IPS DF 6.9 (cell line): ENCODE results near the gene IGF2R.
"Not testable (repeated sequence)": the region's sequence is repeated elsewhere in the genome, so short reads cannot be mapped to it uniquely, and the experiment has no call there.

Source experiments
- DNase-seq: peaks from one replicate; pipeline ENCODE4 v3.0.0-alpha.2; 2013; ENCODE audit warnings: low read depth, low spot score
- H3K27ac ChIP-seq: one replicate; pipeline ENCODE4 v1.5.1; 2013; ENCODE audit warnings: low read length, control low read depth
- H3K27me3 ChIP-seq: 2 replicates; pipeline ENCODE4 v1.6.1; 2013; ENCODE audit warnings: mild to moderate bottlenecking, low read length; ENCODE audit not compliant: control insufficient read depth, insufficient read depth
- H3K36me3 ChIP-seq: 2 replicates; pipeline ENCODE4 v1.6.1; 2013; ENCODE audit warnings: low read length; ENCODE audit not compliant: control insufficient read depth, insufficient read depth
- H3K4me1 ChIP-seq: 2 replicates; pipeline ENCODE4 v1.6.1; 2013; ENCODE audit warnings: low read length; ENCODE audit not compliant: control insufficient read depth, insufficient read depth
- H3K4me3 ChIP-seq: 2 replicates; pipeline ENCODE4 v1.5.1; 2013; ENCODE audit warnings: mild to moderate bottlenecking, low read length
- H3K9me3 ChIP-seq: 2 replicates; pipeline ENCODE4 v1.6.1; 2013; ENCODE audit warnings: low read length, inconsistent platforms; ENCODE audit not compliant: control insufficient read depth, insufficient read depth
- WGBS: extraction: QIAGEN DNeasy Blood & Tissue Kit; methylation state at CpG from one replicate; pipeline ENCODE4 v1.1.7; 2013; ENCODE audit warnings: mixed read lengths, missing lambda C conversion rate; ENCODE audit not compliant: insufficient read length, insufficient coverage; 5-methylcytosine and 5-hydroxymethylcytosine counted together

The IGF2R gene

GRCh38 chr6:159967621-159968020 is 1.3 kb upstream of the IGF2R start:
- H3K36me3 ChIP-seq, DNase-seq, H3K9me3 ChIP-seq, H3K27ac ChIP-seq, H3K4me3 ChIP-seq, H3K27me3 ChIP-seq, H3K4me1 ChIP-seq: not testable (repeated sequence)
- WGBS: no CpG with 5 or more reads among the region's 17 CpGs

GRCh38 chr6:159969204-159969912 is 476 bp downstream of the IGF2R start:
- peak overlapping the region; percentile 93 for H3K4me3 ChIP-seq
- no peak for DNase-seq
- no peaks in the 10 kb centered on the region for H3K36me3 ChIP-seq
- no peak overlapping the region for H3K27ac ChIP-seq
- H3K9me3 ChIP-seq: no peaks in the 10 kb centered on the region
- no peaks in the 10 kb centered on the region for H3K27me3 ChIP-seq
- peaks cover 2% of the 10 kb centered on the region; the same call in 1 of the 2 replicates for H3K4me1 ChIP-seq
- WGBS: no CpG with 5 or more reads among the region's 91 CpGs

- H3K36me3 ChIP-seq: no peaks in the 10 kb centered on the region
- H3K4me1 ChIP-seq: peaks cover 2% of the 10 kb centered on the region; the same call in 1 of the 2 replicates
- no peak for DNase-seq
- no CpG with 5 or more reads among the region's 8 CpGs for WGBS
- no peak overlapping the region for H3K27ac ChIP-seq
- H3K4me3 ChIP-seq: peak overlapping the region; percentile 93; the same call in 1 of the 2 replicates
- H3K9me3 ChIP-seq: no peaks in the 10 kb centered on the region
- H3K27me3 ChIP-seq: no peaks in the 10 kb centered on the region
Observed at GRCh38 chr6:159969921-159970320, 1.0 kb downstream of the IGF2R start.

- DNase-seq: no peak
- H3K9me3 ChIP-seq: no peaks in the 10 kb centered on the region
- no peaks in the 10 kb centered on the region for H3K36me3 ChIP-seq
- no peak overlapping the region for H3K4me3 ChIP-seq
- H3K27me3 ChIP-seq: no peaks in the 10 kb centered on the region
- no peak overlapping the region for H3K27ac ChIP-seq
- H3K4me1 ChIP-seq: peaks cover 2% of the 10 kb centered on the region; the same call in 1 of the 2 replicates
- no CpG with 5 or more reads among the region's 18 CpGs for WGBS
Observed at GRCh38 chr6:159970659-159971063, 1.8 kb downstream of the IGF2R start.

- 100% methylated on average over 3 of the region's 12 CpGs for WGBS
- Histone ChIP-seq H3K36me3 (no peaks in the 10 kb centered on the region), H3K27ac (no peak overlapping the region), H3K9me3 (no peaks in the 10 kb centered on the region), H3K27me3 (no peaks in the 10 kb centered on the region), H3K4me1 (peaks cover 2% of the 10 kb centered on the region; the same call in 1 of the 2 replicates), H3K4me3 (no peak overlapping the region)
- DNase-seq: no peak
Observed at GRCh38 chr6:159971341-159972178, 2.7 kb downstream of the IGF2R start.

GRCh38 chr6:159972506-159973268 is 3.8 kb downstream of the IGF2R start:
- Histone ChIP-seq H3K27me3 (no peaks in the 10 kb centered on the region), H3K36me3 (no peaks in the 10 kb centered on the region), H3K27ac (no peak overlapping the region), H3K4me1 (peaks cover 5% of the 10 kb centered on the region; the same call in 1 of the 2 replicates), H3K9me3 (no peaks in the 10 kb centered on the region), H3K4me3 (no peak overlapping the region)
- WGBS: no CpG with 5 or more reads among the region's 9 CpGs
- no peak for DNase-seq

GRCh38 chr6:159973406-159973805 is 4.5 kb downstream of the IGF2R start:
- no peak overlapping the region for H3K27ac ChIP-seq
- H3K27me3 ChIP-seq: no peaks in the 10 kb centered on the region
- no peaks in the 10 kb centered on the region for H3K36me3 ChIP-seq
- no CpG with 5 or more reads among the region's 2 CpGs for WGBS
- H3K9me3 ChIP-seq: no peaks in the 10 kb centered on the region
- H3K4me1 ChIP-seq: peaks cover 8% of the 10 kb centered on the region
- no peak for DNase-seq
- no peak overlapping the region for H3K4me3 ChIP-seq

GRCh38 chr6:159973951-159974350 is 5.1 kb downstream of the IGF2R start:
- WGBS: no CpG with 5 or more reads among the region's 2 CpGs
- H3K36me3 ChIP-seq: no peaks in the 10 kb centered on the region
- H3K27ac ChIP-seq: no peak overlapping the region
- H3K9me3 ChIP-seq: no peaks in the 10 kb centered on the region
- no peak for DNase-seq
- peaks cover 10% of the 10 kb centered on the region for H3K4me1 ChIP-seq
- no peaks in the 10 kb centered on the region for H3K27me3 ChIP-seq
- no peak overlapping the region for H3K4me3 ChIP-seq

- Histone ChIP-seq H3K4me1 (peaks cover 15% of the 10 kb centered on the region), H3K4me3 (no peak overlapping the region), H3K27me3 (no peaks in the 10 kb centered on the region), H3K27ac (no peak overlapping the region), H3K36me3 (no peaks in the 10 kb centered on the region), H3K9me3 (no peaks in the 10 kb centered on the region)
- whole genome bisulfite sequencing: 100% methylated on average over 2 of the region's 7 CpGs
- no peak for DNase-seq
Observed at GRCh38 chr6:159974932-159975331, 6.0 kb downstream of the IGF2R start.

- no peaks in the 10 kb centered on the region for H3K36me3 ChIP-seq
- H3K4me1 ChIP-seq: peaks cover 20% of the 10 kb centered on the region
- no peak for DNase-seq
- no peaks in the 10 kb centered on the region for H3K9me3 ChIP-seq
- no peak overlapping the region for H3K27ac ChIP-seq
- no CpG with 5 or more reads among the region's 7 CpGs for WGBS
- no peaks in the 10 kb centered on the region for H3K27me3 ChIP-seq
- no peak overlapping the region for H3K4me3 ChIP-seq
Observed at GRCh38 chr6:159976686-159977254, 7.9 kb downstream of the IGF2R start.
